GM19099 (cell line): ENCODE data around the gene GNAZ.

ENCODE experiments used
- POLR2A ChIP-seq: IDR thresholded peaks from 3 replicates; pipeline ENCODE4 v1.6.1; 2011; ENCODE audit warnings: low read depth; ENCODE audit not compliant: insufficient read length; ENCODE audit errors: extremely low read depth

GNAZ gene

DNA sequence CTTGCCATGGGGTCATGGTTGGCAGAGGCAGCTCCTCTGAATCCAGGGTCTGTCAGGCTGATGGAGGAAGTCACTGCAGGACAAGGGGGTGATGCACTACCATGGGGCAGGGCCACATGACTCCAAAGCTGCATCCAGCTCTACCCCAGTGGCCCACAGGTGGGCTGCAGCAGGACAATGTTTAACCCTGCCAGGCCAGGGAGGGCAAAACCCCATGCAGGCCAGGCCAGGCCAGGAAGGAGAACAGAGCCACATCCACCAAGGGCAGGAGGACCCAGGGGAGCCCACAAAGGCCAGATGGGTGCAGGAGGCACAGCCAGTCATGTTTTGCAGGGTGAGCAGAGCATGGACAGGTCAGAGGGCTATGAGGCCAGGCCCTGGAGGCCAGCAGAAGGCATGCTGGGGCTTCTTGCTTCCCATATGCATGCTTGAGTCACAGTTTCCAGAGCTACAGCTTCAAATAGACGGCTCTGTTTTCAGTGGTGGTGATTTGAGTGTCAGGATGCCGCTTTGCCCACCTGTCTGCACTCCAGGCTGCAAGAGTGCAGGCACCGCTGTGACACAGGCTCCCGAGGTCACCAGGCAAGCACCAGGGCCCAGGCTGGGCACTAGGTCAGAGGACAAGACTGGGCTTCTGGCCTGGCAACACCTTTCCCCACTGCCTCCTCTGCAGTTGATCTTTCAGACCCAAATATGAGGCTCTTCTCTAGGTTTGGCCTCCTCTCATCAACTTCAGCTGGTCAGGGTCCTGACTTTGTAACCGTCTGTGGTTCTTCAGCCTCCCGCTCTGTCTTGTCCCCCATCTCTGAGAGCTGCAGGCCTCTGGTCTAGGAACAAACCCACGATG is 48.6 kb downstream of the GNAZ start:
- TF ChIP-seq POLR2A = no peak

DNA sequence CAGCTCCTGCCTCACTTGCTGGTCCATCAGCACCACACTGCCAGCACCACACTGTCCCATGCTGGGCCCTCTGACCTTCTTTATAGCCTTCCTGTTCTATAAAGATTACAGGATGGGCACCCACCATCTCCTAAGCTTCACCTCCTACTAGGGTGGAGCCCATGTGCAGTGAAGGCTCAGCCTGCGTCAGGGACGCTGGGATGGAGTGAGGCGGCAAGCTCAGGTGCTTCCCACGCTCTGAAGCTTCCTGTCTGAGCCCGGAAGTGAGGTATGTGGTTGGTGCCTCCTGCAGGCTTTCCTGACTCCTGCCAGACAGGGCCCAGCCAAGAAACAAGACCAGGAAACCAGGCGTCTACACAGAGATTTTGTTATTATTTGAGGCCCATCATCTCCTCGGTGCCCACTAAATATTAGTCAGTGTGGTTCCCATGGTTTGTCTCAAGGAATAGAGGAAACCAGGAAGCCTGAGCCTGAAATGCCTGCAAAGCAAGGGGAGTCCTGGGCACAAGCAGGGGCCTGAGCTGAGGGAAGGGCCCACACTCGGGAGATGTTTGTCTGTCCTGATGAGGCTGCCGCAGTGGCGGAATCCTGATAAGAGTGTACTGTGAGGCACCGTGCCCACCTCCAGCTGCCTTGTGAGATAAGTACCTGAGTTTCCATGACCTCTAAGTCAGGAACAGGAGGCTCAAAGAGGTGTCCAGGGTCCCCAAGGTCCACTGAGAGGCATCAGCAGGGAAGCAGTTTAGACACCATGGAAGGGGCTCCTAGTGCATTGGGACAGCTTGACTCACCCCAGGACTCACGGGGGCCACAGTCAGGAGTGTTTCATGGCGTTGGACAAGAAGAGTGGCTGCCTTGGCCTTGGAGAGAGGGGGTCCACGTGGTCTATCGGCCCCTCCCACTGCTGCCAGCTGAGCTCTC is 49.4 kb downstream of the GNAZ start:
- TF ChIP-seq POLR2A = no peak

DNA sequence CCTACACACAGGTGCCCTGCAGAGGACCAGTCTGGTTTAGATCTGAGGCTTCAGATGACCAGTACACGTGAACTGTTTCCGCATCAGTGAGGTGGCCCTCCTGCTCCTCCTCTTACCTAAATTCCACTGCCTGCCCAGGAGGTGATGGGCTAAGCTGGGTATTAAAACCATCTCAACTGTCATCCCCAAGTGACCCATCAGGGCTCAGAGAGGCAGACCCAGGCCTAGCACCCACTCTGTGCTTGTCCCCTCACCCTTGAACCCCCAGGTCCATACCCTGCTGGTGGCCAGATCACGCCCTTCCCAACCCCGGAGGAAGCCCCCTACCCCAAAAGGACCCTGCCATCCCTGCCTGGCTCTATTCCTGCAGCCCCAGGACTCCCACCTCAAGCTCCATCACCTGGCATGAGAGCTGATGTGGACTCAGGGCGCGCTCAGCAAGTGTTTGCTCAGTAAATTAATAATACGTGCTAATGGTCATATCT is 50.1 kb downstream of the GNAZ start:
- no peak for TF ChIP-seq POLR2A

DNA sequence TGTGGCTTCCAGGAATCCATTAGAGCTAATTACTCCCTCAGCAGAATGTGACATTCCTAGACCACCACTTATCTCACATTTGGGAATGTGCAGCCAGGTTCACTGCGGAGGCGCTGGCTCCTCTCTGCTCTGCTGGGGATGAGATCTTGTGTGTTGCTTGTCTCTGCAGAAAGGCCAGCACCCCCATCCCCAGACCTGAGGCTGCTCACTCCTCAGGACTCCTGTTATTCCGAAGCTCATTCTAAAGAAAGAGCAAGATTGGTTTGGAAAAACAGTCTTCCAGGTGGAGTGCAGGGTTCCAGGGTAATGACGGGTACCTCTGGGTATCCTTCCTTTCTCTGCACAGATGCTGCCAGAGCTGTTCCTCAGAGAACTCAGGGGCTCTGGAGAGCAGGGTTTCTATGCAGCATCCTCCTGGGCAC is 50.7 kb downstream of the GNAZ start:
- TF ChIP-seq POLR2A = no peak

DNA sequence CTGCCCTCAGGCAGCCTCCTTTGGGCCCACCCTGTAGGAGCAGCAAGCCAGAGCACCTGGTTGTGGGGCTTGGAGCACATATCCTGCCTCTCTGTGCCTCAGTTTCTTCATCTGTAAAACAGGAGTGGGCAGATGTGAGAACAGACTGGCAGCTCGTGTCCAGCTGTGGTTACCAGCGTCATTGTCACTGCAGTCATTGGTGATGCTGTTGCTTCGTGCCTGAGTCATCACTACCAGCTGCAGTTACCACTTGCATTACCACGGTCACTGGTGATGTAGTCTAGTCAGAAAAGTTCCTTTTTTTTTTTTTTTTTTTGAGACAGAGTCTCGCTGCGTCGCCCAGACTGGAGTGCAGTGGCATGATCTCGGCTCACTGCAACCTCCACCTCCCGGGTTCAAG is 51.1 kb downstream of the GNAZ start:
- TF ChIP-seq POLR2A = no peak

DNA sequence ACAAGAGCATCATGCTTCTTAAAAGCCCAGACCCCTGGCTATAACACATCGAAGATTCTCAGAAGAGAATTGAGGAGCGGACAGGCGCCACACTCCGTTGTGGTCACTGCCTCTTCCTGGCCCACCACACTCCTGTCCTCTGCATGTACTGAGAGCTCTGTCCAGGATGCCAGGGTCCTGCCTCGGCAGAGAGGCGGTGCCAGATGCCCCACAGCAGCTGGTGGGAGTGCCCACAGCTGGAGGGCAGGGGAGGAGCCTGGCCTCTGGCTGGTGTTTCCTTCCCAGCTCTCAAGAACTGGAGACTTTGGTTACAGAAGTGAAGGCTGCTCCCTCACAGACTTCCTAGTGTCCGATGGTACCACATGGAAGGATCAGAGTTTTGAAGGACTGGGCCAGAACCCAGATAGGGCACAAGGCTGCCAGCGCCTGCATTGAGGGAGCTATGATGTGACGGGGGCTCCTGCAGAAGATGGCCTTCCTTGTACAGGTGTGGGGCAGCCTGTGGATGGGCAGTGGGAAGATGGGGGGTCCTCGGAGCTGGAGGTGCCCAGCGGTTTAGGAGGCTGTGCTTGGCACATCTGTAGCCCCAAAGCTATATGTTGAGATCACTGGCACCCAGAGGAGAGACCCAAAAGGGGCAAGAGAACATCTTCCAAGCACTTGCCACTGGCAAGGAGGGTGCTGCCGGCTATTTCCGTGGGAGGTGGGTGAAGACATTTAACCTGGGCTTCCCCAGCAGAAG is 52.1 kb downstream of the GNAZ start:
- TF ChIP-seq POLR2A = no peak

DNA sequence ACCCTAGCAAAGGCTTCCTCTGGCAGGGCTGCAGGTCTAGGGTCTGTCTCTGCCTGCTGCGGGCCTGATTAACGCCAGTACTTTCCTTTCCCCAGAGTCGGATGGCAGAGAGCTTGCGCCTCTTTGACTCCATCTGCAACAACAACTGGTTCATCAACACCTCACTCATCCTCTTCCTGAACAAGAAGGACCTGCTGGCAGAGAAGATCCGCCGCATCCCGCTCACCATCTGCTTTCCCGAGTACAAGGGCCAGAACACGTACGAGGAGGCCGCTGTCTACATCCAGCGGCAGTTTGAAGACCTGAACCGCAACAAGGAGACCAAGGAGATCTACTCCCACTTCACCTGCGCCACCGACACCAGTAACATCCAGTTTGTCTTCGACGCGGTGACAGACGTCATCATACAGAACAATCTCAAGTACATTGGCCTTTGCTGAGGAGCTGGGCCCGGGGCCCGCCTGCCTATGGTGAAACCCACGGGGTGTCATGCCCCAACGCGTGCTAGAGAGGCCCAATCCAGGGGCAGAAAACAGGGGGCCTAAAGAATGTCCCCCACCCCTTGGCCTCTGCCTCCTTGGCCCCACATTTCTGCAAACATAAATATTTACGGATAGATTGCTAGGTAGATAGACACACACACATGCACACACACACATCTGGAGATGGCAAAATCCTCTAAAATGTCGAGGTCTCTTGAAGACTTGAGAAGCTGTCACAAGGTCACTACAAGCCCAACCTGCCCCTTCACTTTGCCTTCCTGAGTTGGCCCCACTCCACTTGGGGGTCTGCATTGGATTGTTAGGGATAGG is 52.9 kb downstream of the GNAZ start:
- no peak for TF ChIP-seq POLR2A

DNA sequence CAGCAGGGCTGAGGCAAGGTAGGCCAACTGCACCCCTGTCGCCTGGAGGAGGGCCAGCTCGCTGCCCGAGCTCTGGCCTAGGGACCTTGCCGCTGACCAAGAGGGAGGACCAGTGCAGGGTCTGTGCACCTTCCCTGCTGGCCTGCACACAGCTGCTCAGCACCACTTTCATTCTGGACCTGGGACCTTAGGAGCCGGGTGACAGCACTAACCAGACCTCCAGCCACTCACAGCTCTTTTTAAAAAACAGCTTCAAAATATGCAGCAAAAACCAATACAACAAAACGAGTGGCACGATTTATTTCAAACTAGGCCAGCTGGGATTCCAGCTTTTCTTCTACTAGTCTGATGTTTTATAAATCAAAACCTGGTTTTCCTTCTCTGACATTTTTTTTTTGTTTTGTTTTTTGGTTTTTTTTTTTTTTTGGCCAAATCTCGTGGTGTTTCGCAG is 53.5 kb downstream of the GNAZ start:
- TF ChIP-seq POLR2A = no peak

DNA sequence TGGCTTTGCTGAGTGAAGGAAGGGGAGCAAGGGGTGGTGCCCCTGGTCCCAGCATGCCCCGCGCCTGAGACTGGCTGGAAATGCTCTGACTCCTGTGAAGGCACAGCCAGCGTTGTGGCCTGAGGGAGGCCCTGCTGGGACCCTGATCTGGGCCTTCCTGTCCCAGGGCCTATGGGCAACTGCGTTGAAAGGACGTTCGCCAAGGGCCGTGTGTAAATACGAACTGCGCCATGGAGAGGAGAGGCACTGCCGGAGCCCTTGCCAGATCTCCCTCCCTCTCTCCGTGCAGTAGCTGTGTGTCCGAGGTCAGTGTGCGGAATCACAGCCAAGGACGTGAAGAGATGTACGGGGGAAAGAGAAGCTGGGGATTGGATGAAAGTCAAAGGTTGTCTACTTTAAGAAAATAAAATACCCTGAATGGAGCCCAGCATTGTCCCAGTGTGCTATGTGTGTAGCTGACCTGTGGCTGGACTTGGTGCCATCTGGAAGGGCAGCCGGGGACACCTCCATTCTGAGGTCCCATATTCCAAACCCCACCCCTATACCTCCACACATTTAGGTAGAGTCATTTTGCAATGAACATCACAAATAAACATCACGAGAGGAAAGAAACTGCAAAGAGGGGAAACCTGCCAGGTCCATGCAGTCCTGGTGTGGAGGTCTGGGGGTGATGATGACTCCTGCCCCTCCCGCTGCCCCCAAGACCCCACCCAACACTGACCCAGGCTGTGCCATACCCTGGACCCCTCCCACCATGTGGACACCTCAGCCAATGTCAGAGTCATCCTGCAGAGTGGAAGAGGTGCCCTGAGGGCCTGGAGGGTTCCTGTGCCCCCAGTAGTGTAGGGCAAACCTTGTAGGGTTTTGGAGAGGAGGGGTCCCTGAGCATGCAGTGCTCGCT is 54.5 kb downstream of the GNAZ start:
- TF ChIP-seq POLR2A = no peak

DNA sequence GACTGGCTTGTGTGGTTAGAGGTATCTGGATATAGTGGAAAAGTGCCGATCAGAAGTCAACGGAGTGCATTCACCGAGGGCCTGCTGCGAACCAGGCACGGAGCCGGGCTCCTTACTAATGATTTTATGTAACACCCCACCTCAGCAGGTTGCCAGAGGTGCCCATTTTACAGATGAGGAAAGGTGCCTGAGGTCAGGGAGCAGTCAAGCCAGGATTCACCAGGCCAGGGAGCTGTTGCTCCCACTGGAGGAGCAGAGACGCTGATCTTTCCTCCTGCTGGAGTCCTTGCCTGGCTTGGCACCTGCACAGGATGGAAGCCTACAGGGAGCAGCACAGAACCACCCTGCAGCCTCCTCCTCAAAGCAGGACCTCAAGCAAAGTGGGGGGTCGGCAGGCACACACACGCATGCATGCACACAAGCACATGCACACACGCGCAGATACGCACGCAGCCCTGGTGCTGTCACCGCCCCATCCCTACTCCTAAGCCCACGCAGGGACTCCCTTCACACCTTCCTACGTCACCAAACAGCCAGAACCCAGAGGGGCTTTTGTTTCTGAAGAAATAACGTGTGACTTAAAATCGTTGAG is 55.3 kb downstream of the GNAZ start:
- TF ChIP-seq POLR2A = no peak

DNA sequence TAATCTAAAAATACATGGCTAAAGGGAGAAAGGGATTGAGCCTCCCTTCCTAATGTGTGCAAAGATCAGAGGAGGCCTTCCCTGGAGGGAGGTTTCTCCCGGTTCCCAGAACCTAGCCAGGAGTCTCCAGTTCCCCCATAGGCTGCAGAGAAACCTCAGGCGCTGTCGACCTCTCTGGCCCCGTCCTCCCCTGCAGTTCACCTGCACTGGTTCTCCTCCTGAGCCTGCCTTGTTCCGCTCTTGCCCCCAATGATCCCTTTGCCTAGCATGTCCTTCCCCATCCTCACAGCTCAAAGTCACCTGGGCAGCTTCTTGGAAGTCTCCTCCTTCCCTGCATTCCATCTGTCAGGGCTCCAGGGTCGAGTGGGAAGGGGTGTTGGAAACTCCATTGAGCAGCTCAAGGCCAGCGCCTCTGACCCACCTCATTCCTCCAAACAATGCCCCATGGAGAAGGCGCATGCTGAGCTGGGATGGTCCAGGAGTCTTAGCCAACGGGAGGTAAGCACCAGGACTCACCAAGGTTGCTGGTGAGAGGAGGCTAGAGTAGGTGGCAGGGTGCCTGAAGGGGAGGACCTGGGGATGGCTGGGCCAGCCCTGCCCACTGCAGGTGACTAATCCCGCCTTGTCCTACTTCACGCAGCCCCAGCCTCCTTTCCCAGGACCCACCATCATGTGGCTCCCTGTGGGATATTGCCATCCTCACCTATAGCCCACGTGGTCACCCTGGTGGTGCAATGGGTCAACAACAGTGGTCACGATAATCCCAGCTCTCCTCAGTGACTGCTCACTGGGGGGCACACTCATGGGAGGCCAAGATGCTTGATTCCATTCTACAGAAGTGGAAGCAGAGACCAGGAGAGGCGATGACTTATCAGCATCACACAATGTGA is 56.1 kb downstream of the GNAZ start:
- no peak for TF ChIP-seq POLR2A
